ENCODE data around the gene PUM1. TPM values are rescaled to one million over a fixed set of nuclear protein-coding genes. Genes with fewer than 3 reads are reported as not detected.
A peak's percentile ranks its signal among the peaks of the same experiment; 100 is the strongest.

PUM1 gene
- total RNA-seq, 1 donor from 2014 or later = 105 TPM

GRCh38 chr1:31073044-31073443, 7.5 kb upstream of the PUM1 start:
- no peak for TF ChIP-seq CTCF (IDR thresholded peaks at IDR 0.05)

GRCh38 chr1:31072304-31072746, 6.8 kb upstream of the PUM1 start:
- no peak overlapping the region for H3K27ac Mint-ChIP-seq (ENCODE audit: unreplicated experiment)
- no peak for TF ChIP-seq CTCF (IDR thresholded peaks at IDR 0.05)
- H3K9me3 Mint-ChIP-seq (ENCODE audit: low read depth) = no peaks in the 10 kb centered on the region
- DNase-seq (ENCODE audit: low spot score) = no peak
- H3K36me3 Mint-ChIP-seq (ENCODE audit: low read depth) = no peaks in the 10 kb centered on the region
- H3K4me1 Mint-ChIP-seq (ENCODE audit: low read depth) = no peaks in the 10 kb centered on the region
- H3K27me3 Mint-ChIP-seq (ENCODE audit: low read depth) = no peaks in the 10 kb centered on the region
- no peak overlapping the region for H3K4me3 Mint-ChIP-seq (ENCODE audit: unreplicated experiment)

More at GRCh38 chr1:31073044-31073443, 7.5 kb upstream of the PUM1 start:
- H3K4me3 Mint-ChIP-seq (ENCODE audit: unreplicated experiment) = no peak overlapping the region
- no peaks in the 10 kb centered on the region for H3K9me3 Mint-ChIP-seq (ENCODE audit: low read depth)
- no peaks in the 10 kb centered on the region for H3K27me3 Mint-ChIP-seq (ENCODE audit: low read depth)
- no peak overlapping the region for H3K27ac Mint-ChIP-seq (ENCODE audit: unreplicated experiment)
- no peak for DNase-seq (ENCODE audit: low spot score)
- no peaks in the 10 kb centered on the region for H3K4me1 Mint-ChIP-seq (ENCODE audit: low read depth)
- H3K36me3 Mint-ChIP-seq (ENCODE audit: low read depth) = no peaks in the 10 kb centered on the region

- Mint-ChIP-seq H3K9me3 (ENCODE audit: low read depth) (no peaks in the 10 kb centered on the region), H3K27me3 (ENCODE audit: low read depth) (no peaks in the 10 kb centered on the region), H3K4me3 (ENCODE audit: unreplicated experiment) (no peak overlapping the region), H3K27ac (ENCODE audit: unreplicated experiment) (no peak overlapping the region), H3K36me3 (ENCODE audit: low read depth) (peaks cover 1% of the 10 kb centered on the region), H3K4me1 (ENCODE audit: low read depth) (no peaks in the 10 kb centered on the region)
- no peak for DNase-seq (ENCODE audit: low spot score)
- TF ChIP-seq CTCF (IDR thresholded peaks at IDR 0.05) = no peak
Observed at GRCh38 chr1:31069392-31069791, 3.9 kb upstream of the PUM1 start.

GRCh38 chr1:31064718-31065309, 703 bp downstream of the PUM1 start:
- peak overlapping the region; percentile 99 for H3K4me3 Mint-ChIP-seq (ENCODE audit: unreplicated experiment)
- H3K27me3 Mint-ChIP-seq (ENCODE audit: low read depth) = no peaks in the 10 kb centered on the region
- no peaks in the 10 kb centered on the region for H3K9me3 Mint-ChIP-seq (ENCODE audit: low read depth)
- peaks cover 22% of the 10 kb centered on the region for H3K4me1 Mint-ChIP-seq (ENCODE audit: low read depth)
- H3K27ac Mint-ChIP-seq (ENCODE audit: unreplicated experiment) = peak overlapping the region; percentile 100
- peak; percentile 3 for TF ChIP-seq CTCF (IDR thresholded peaks at IDR 0.05)
- peaks cover 1% of the 10 kb centered on the region for H3K36me3 Mint-ChIP-seq (ENCODE audit: low read depth)
- no peak for DNase-seq (ENCODE audit: low spot score)

- Mint-ChIP-seq H3K9me3 (ENCODE audit: low read depth) (no peaks in the 10 kb centered on the region), H3K4me1 (ENCODE audit: low read depth) (peaks cover 26% of the 10 kb centered on the region), H3K27me3 (ENCODE audit: low read depth) (no peaks in the 10 kb centered on the region), H3K36me3 (ENCODE audit: low read depth) (peaks cover 1% of the 10 kb centered on the region), H3K27ac (ENCODE audit: unreplicated experiment) (peak overlapping the region; percentile 100), H3K4me3 (ENCODE audit: unreplicated experiment) (peak overlapping the region; percentile 99)
- DNase-seq (ENCODE audit: low spot score) = no peak
- no peak for TF ChIP-seq CTCF (IDR thresholded peaks at IDR 0.05)
Observed at GRCh38 chr1:31064111-31064717, 1.3 kb downstream of the PUM1 start.

Measured in chondrocyte (in vitro differentiated cells).